ENCODE measurements around the gene MVD.

The MVD gene

GRCh38 chr16:88701581-88702370 is 38.9 kb upstream of the MVD start:
- TF ChIP-seq CTCF (IDR thresholded peaks at IDR 0.05; ENCODE audit: low read depth, low read length), result no peak
- DNase-seq, result no peak
- no peaks in the 10 kb centered on the region for H3K4me1 ChIP-seq
- H3K27me3 ChIP-seq, result no peaks in the 10 kb centered on the region
- peaks cover 4% of the 10 kb centered on the region for H3K36me3 ChIP-seq
- H3K4me3 ChIP-seq (ENCODE audit: low read depth, low read length), result no peak overlapping the region
- H3K9me3 ChIP-seq, result no peaks in the 10 kb centered on the region

GRCh38 chr16:88700636-88701482 is 38.0 kb upstream of the MVD start:
- peaks cover 7% of the 10 kb centered on the region for H3K36me3 ChIP-seq
- no peaks in the 10 kb centered on the region for H3K4me1 ChIP-seq

GRCh38 chr16:88700322-88700635 is 37.4 kb upstream of the MVD start:
- Histone ChIP-seq H3K4me3 (ENCODE audit: low read depth, low read length) (no peak overlapping the region), H3K9me3 (no peaks in the 10 kb centered on the region), H3K4me1 (no peaks in the 10 kb centered on the region), H3K36me3 (peaks cover 8% of the 10 kb centered on the region), H3K27me3 (no peaks in the 10 kb centered on the region)
- no peak for DNase-seq
- TF ChIP-seq CTCF (IDR thresholded peaks at IDR 0.05; ENCODE audit: low read depth, low read length), result no peak

More at GRCh38 chr16:88700636-88701482, 38.0 kb upstream of the MVD start:
- DNase-seq, result no peak
- Histone ChIP-seq H3K9me3 (no peaks in the 10 kb centered on the region), H3K27me3 (no peaks in the 10 kb centered on the region), H3K4me3 (ENCODE audit: low read depth, low read length) (no peak overlapping the region)
- no peak for TF ChIP-seq CTCF (IDR thresholded peaks at IDR 0.05; ENCODE audit: low read depth, low read length)

GRCh38 chr16:88699180-88699579 is 36.3 kb upstream of the MVD start:
- DNase-seq, result no peak
- TF ChIP-seq CTCF (IDR thresholded peaks at IDR 0.05; ENCODE audit: low read depth, low read length), result no peak
- H3K4me1 ChIP-seq, result no peaks in the 10 kb centered on the region
- no peaks in the 10 kb centered on the region for H3K27me3 ChIP-seq
- H3K9me3 ChIP-seq, result no peaks in the 10 kb centered on the region
- peaks cover 8% of the 10 kb centered on the region for H3K36me3 ChIP-seq
- H3K4me3 ChIP-seq (ENCODE audit: low read depth, low read length), result no peak overlapping the region

- no peaks in the 10 kb centered on the region for H3K4me1 ChIP-seq
- H3K9me3 ChIP-seq, result no peaks in the 10 kb centered on the region
- no peak for TF ChIP-seq CTCF (IDR thresholded peaks at IDR 0.05; ENCODE audit: low read depth, low read length)
Observed at GRCh38 chr16:88698646-88699045, 35.8 kb upstream of the MVD start.

More at GRCh38 chr16:88698646-88699045, 35.8 kb upstream of the MVD start:
- H3K27me3 ChIP-seq, result no peaks in the 10 kb centered on the region
- DNase-seq, result no peak
- no peak overlapping the region for H3K4me3 ChIP-seq (ENCODE audit: low read depth, low read length)
- peaks cover 8% of the 10 kb centered on the region for H3K36me3 ChIP-seq

Data from BE2C (cell line).